MM.1S (cell line): ENCODE data around the gene PNPLA2.
A peak's percentile ranks its signal among the peaks of the same experiment; 100 is the strongest.

Source experiments
- DNase-seq: peaks from one replicate; pipeline ENCODE4 v3.0.0-alpha.2; 2015
- H2AFZ ChIP-seq: fragments of 300-600 bp; sonication (generic); 2 replicates; pipeline ENCODE4 v1.6.0; 2016; ENCODE audit warnings: antibody characterized with exemption, low read length
- H3F3A ChIP-seq: fragments of 300-600 bp; sonication (generic); 2 replicates; pipeline ENCODE4 v1.6.1; 2016; ENCODE audit warnings: mild to moderate bottlenecking, antibody characterized with exemption, low read length, moderate library complexity, mixed read lengths; ENCODE audit not compliant: insufficient read depth
- H3K27ac ChIP-seq: fragments of 300-600 bp; sonication (generic); 2 replicates; pipeline ENCODE4 v1.5.1; 2016; ENCODE audit warnings: mild to moderate bottlenecking, low read length
- H3K27me3 ChIP-seq: fragments of 300-600 bp; sonication (generic); replicated peaks from 2 replicates; pipeline ENCODE4 v1.6.0; 2016; ENCODE audit warnings: low read length; ENCODE audit not compliant: insufficient read depth
- H3K36me3 ChIP-seq: fragments of 300-600 bp; sonication (generic); replicated peaks from 2 replicates; pipeline ENCODE4 v1.6.1; 2016; ENCODE audit warnings: mild to moderate bottlenecking, low read length, mixed read lengths; ENCODE audit not compliant: insufficient read depth
- H3K4me1 ChIP-seq: fragments of 300-600 bp; sonication (generic); 2 replicates; pipeline ENCODE4 v1.6.1; 2016; ENCODE audit warnings: low read length, mixed read lengths
- H3K4me2 ChIP-seq: fragments of 300-600 bp; sonication (generic); 2 replicates; pipeline ENCODE4 v1.6.0; 2016; ENCODE audit warnings: low read depth, low read length
- H3K4me3 ChIP-seq: fragments of 300-600 bp; sonication (generic); 2 replicates; pipeline ENCODE4 v1.5.1; 2016; ENCODE audit warnings: low read length, mixed read lengths
- H3K79me2 ChIP-seq: fragments of 300-600 bp; sonication (generic); 2 replicates; pipeline ENCODE4 v1.6.1; 2016; ENCODE audit warnings: mixed run types, low read length, mixed read lengths
- H3K9ac ChIP-seq: fragments of 300-600 bp; sonication (generic); 2 replicates; pipeline ENCODE4 v1.6.1; 2016; ENCODE audit warnings: low read length, mixed read lengths
- H3K9me2 ChIP-seq: fragments of 300-600 bp; sonication (generic); replicated peaks from 2 replicates; pipeline ENCODE4 v1.6.1; 2016; ENCODE audit warnings: mild to moderate bottlenecking, low read length, mixed read lengths; ENCODE audit not compliant: insufficient read depth
- H3K9me3 ChIP-seq: fragments of 300-600 bp; sonication (generic); replicated peaks from 2 replicates; pipeline ENCODE4 v1.6.1; 2016; ENCODE audit warnings: mild to moderate bottlenecking, low read length, mixed read lengths; ENCODE audit not compliant: insufficient read depth
- H4K20me1 ChIP-seq: fragments of 300-600 bp; sonication (generic); 2 replicates; pipeline ENCODE4 v1.6.1; 2016; ENCODE audit warnings: mild to moderate bottlenecking, low read length, moderate library complexity, mixed read lengths; ENCODE audit not compliant: insufficient read depth
- EZH2 ChIP-seq: fragments of 300-600 bp; sonication (generic); optimal IDR thresholded peaks from 2 replicates; pipeline ENCODE3; 2017; ENCODE audit warnings: low read depth, mild to moderate bottlenecking, antibody characterized with exemption, low read length, mixed read lengths
- EZH2phosphoT487 ChIP-seq: fragments of 300-600 bp; sonication (generic); IDR thresholded peaks from 2 replicates; pipeline ENCODE4 v1.6.1; 2018; ENCODE audit warnings: antibody characterized with exemption, low read length
- TF ChIP-seq, protein P1 (sequence below): fragments of 300-600 bp; sonication (generic); IDR thresholded peaks from 2 replicates; pipeline ENCODE4 v1.5.1; 2016; ENCODE audit warnings: antibody characterized with exemption, low read length, mixed read lengths

Gene PNPLA2

DNA sequence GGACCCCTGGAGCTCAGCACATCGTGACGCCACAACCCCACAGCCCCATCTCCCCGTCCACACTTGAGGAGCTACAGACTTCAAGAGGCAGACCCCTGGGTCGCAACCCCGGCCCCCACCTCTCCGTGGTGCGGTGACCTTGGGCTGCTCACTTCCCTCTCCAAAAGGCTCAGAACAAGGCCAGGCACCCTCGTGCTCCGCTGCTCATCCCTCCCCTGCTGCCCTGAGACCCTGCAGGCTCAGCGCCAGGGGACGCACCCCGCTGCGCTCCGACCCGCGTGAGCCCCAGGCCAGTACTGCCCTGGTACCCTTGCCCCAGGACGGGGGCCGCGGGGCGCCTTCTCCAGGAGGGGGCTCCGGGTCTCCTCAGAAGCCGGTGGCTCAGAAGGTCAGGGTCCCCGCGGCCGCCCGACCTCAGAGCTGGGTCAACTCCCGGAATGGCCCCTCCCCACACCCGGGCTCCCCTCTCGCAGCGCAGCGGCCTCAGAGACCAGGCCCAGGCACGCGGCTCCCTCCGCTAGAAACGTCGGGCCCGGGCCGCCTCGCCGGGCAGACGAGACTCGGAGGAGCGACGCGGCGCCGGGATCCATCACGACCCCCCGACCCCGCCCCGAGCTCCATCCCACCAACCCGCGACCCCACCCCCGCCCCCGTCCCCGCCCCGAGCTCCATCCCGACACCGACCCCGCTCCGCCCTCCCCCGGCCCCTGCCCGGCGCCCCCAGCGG lies 42.0 kb upstream of the PNPLA2 start:
- Histone ChIP-seq H3K9ac (peak overlapping the region; percentile 90), H3K79me2 (peaks cover 65% of the 10 kb centered on the region), H3K27me3 (no peaks in the 10 kb centered on the region), H3K9me2 (no peaks in the 10 kb centered on the region), H3K27ac (peak overlapping the region; percentile 0; the same call in 1 of the 2 replicates), H3F3A (no peaks in the 10 kb centered on the region), H3K4me3 (peak overlapping the region; percentile 92), H3K4me2 (peak overlapping the region; percentile 87), H3K36me3 (peaks cover 4% of the 10 kb centered on the region), H3K9me3 (no peaks in the 10 kb centered on the region), H3K4me1 (peaks cover 3% of the 10 kb centered on the region; the same call in 1 of the 2 replicates), H4K20me1 (no peaks in the 10 kb centered on the region; the same call in 1 of the 2 replicates), H2AFZ (no peak overlapping the region)
- peak; percentile 41 for DNase-seq
- TF ChIP-seq, protein P1, sequence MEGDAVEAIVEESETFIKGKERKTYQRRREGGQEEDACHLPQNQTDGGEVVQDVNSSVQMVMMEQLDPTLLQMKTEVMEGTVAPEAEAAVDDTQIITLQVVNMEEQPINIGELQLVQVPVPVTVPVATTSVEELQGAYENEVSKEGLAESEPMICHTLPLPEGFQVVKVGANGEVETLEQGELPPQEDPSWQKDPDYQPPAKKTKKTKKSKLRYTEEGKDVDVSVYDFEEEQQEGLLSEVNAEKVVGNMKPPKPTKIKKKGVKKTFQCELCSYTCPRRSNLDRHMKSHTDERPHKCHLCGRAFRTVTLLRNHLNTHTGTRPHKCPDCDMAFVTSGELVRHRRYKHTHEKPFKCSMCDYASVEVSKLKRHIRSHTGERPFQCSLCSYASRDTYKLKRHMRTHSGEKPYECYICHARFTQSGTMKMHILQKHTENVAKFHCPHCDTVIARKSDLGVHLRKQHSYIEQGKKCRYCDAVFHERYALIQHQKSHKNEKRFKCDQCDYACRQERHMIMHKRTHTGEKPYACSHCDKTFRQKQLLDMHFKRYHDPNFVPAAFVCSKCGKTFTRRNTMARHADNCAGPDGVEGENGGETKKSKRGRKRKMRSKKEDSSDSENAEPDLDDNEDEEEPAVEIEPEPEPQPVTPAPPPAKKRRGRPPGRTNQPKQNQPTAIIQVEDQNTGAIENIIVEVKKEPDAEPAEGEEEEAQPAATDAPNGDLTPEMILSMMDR: peak; percentile 21
- TF ChIP-seq EZH2: no peak
- no peak for TF ChIP-seq EZH2phosphoT487

DNA sequence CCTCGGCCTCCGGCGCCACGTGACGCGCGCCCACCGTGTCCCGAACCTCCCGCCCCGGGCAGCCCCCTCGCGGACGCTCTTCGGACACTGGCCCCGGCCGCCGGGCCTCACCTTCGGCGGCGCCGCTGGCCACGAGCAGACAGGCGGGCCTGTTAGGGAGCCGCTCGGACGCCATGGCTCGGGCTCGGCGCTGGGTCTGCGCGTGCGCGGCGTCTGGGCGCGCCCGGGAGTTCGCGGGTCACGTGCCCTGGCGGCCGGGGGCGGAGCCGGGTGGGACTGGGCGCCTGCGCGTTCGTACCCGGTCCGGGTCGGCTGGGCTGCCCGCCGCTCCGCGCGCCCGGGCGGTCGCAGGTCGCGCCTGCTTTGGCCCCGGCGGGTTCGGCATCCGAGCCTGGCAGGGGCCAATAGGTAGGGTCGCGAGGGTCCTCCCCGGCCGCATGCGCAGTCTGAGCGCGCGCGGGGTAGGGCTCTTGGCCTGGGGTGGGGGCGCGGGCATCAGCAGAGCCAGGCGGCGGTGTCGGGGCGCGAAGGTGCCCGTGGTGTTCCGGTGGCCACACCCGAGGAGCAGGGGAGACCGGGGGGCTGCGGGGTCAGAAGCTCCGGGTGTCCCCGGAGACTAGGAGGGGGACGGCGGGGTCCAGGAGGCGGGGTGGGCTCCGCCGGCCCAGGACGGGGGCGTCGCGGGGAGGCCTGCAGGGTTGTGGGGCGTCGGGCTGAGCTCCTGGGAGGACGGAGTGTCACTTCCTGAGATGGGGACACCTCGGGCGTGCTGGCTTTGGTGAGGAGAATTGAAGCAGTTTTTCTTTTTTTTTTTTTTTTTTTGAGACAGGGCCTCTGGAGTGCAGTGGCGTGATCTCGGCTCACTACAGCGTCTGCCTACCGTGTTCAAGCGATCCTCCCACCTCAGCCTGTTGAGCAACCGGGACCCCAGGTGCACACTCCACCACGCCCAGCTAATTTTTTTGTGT lies 41.1 kb upstream of the PNPLA2 start, which contains the start of gene GATD1:
Gene GATD1 (minus strand): TSS at position 200 of the 968 bp plus-strand sequence. CDS start 25 bp downstream, at position 175.
- peaks cover 3% of the 10 kb centered on the region; the same call in 1 of the 2 replicates for H3K4me1 ChIP-seq
- TF ChIP-seq EZH2 (no peak), EZH2phosphoT487 (no peak)
- TF ChIP-seq, protein P1: no peak
- no peaks in the 10 kb centered on the region for H3K9me2 ChIP-seq
- H3K9me3 ChIP-seq: no peaks in the 10 kb centered on the region
- H2AFZ ChIP-seq: peak within 1 kb of the TSS; percentile 91
- H3K4me2 ChIP-seq: peak within 1 kb of the TSS; percentile 95
- H3K27ac ChIP-seq: peak within 1 kb of the TSS; percentile 0; the same call in 1 of the 2 replicates
- H3K79me2 ChIP-seq: peaks cover 61% of the 10 kb centered on the region
- peaks cover 4% of the 10 kb centered on the region for H3K36me3 ChIP-seq
- H4K20me1 ChIP-seq: no peaks in the 10 kb centered on the region; the same call in 1 of the 2 replicates
- no peaks in the 10 kb centered on the region for H3F3A ChIP-seq
- no peaks in the 10 kb centered on the region for H3K27me3 ChIP-seq
- DNase-seq: peak; percentile 93
- peak within 1 kb of the TSS; percentile 92 for H3K4me3 ChIP-seq
- H3K9ac ChIP-seq: peak within 1 kb of the TSS; percentile 90

DNA sequence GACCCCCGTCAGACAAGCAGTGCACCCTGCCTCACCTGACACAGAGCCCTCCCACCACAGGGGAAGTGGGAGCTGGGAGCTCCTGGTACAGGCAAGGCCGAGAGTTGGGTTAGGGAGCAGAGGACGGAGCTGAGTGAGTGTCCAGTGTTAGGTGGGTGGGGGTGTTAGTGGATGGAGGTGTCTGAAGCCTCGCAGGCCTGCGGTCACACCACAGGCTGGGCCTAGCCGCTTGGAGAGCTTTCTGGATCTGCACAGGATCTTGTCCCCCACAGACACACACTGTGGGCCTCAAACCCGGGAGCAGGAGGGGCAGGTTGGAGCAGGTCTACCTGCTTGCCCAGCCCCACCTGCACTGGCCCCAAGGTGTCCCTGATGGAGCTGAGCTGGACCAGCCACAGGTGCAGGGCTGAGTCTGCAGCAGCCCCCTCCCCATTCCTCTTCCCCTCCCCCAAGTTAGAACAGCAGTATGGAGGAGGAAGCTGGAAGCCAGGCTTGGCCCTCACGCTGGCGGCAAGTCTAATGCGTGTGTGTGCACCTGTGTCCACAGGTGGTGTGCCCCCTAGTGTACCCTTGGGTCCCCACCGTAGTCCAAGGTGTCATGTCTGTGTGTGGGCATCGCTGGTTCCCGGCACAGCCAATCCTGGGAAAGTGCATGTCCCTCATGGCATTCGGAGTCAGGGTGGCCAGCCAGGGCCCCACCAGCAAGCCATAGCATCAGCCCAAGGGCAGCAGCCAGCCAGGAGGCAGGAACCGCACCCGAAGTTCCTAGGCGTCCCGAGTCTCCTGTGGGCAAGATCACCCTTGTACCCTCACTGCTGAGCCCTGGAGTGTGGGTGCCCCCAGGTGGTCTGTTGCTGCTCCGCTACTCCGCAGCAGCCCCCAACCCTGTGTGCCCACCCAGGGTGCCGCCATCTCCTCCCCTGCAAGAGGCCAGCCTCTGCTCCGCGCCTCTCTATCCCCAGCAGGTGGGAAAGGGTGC lies 39.4 kb upstream of the PNPLA2 start:
- no peak overlapping the region for H2AFZ ChIP-seq
- H3K9me3 ChIP-seq: no peaks in the 10 kb centered on the region
- H3K4me2 ChIP-seq: no peak overlapping the region
- no peaks in the 10 kb centered on the region for H3K9me2 ChIP-seq
- no peaks in the 10 kb centered on the region for H4K20me1 ChIP-seq
- no peak overlapping the region for H3K9ac ChIP-seq
- DNase-seq: no peak
- no peaks in the 10 kb centered on the region for H3K27me3 ChIP-seq
- H3K79me2 ChIP-seq: peaks cover 44% of the 10 kb centered on the region
- peaks cover 1% of the 10 kb centered on the region; the same call in 1 of the 2 replicates for H3K36me3 ChIP-seq
- no peaks in the 10 kb centered on the region for H3F3A ChIP-seq
- H3K27ac ChIP-seq: no peak overlapping the region
- no peak for TF ChIP-seq EZH2phosphoT487
- no peak for TF ChIP-seq EZH2
- TF ChIP-seq, protein P1: no peak
- H3K4me1 ChIP-seq: peaks cover 3% of the 10 kb centered on the region; the same call in 1 of the 2 replicates
- no peak overlapping the region for H3K4me3 ChIP-seq
